Lower lobe of right lung (tissue), 2 donors: Measurements from ENCODE around the gene WIPF1. TPM values are rescaled to one million over a fixed set of nuclear protein-coding genes. Genes with fewer than 3 reads are reported as not detected.
A peak's percentile ranks its signal among the peaks of the same experiment; 100 is the strongest.

Source experiments
- ATAC-seq, 2 donors: fragments of 200-7000 bp; cut with Tn5 transposase; one replicate each; pipeline ENCODE4 v1.9.1; 2020 to 2022; ENCODE audit warnings: mild to moderate bottlenecking in 2 of 2, moderate library complexity in 2 of 2
- DNase-seq: peaks from one replicate; pipeline ENCODE4 v3.0.0-alpha.2; 2020
- H3K27ac ChIP-seq: fragments of 200-600 bp; one replicate; pipeline ENCODE4 v1.8.0; 2022
- H3K27me3 ChIP-seq: fragments of 200-600 bp; one replicate; pipeline ENCODE4 v1.8.0; 2022; ENCODE audit warnings: low read depth
- H3K36me3 ChIP-seq: fragments of 200-600 bp; one replicate; pipeline ENCODE4 v1.8.0; 2022; ENCODE audit warnings: mild to moderate bottlenecking
- H3K4me1 ChIP-seq: fragments of 200-600 bp; one replicate; pipeline ENCODE4 v1.8.0; 2022
- H3K4me3 ChIP-seq: fragments of 200-600 bp; one replicate; pipeline ENCODE4 v1.8.0; 2022; ENCODE audit warnings: mild to moderate bottlenecking
- H3K9me3 ChIP-seq: fragments of 200-600 bp; one replicate; pipeline ENCODE4 v1.8.0; 2022
- intact Hi-C: fragments of 100-400 bp; cut with DNase I; formaldehyde crosslinking; loops from one replicate; pipeline ENCODE4 v1.11.0; 2022
- total RNA-seq: library from RNA; stranded (reverse); fragmentation: NEBNext Ultra II Directional; extraction: Animal tissue kit (Norgen Biotek cat#: 25700); gene quantifications from one replicate; pipeline ENCODE4 v1.2.1, GENCODE V29; 2021
- TF ChIP-seq, protein P1 (sequence below): fragments of 200-600 bp; IDR thresholded peaks from one replicate; pipeline ENCODE4 v1.8.0; 2022; ENCODE audit warnings: antibody characterized with exemption, mild to moderate bottlenecking
- donor health status: DM: no; HTN: yes; CAD: no; lungs with severe emphysema.

WIPF1 gene
- total RNA-seq, 1 donor from 2014 or later = 84.4 TPM

DNA sequence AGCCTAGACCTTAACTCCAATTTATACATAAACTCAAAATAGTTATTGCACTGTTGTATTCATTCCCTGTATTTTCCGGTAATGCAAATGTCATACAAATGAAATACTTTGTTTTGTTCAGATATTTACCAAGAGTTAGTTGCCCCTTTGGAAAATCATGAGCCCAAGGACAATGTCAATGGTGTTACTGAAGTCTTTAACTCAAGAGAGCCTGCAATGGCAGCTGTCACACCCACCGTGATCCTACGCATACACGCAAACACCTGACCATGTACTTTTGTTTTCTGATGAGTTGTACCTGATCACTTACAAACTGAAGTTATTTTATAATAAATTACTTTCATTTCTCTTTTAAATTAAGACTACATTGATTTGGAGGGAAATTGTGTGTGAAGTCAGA, 11.7 kb upstream of the WIPF1 start:
- TF ChIP-seq, protein P1, sequence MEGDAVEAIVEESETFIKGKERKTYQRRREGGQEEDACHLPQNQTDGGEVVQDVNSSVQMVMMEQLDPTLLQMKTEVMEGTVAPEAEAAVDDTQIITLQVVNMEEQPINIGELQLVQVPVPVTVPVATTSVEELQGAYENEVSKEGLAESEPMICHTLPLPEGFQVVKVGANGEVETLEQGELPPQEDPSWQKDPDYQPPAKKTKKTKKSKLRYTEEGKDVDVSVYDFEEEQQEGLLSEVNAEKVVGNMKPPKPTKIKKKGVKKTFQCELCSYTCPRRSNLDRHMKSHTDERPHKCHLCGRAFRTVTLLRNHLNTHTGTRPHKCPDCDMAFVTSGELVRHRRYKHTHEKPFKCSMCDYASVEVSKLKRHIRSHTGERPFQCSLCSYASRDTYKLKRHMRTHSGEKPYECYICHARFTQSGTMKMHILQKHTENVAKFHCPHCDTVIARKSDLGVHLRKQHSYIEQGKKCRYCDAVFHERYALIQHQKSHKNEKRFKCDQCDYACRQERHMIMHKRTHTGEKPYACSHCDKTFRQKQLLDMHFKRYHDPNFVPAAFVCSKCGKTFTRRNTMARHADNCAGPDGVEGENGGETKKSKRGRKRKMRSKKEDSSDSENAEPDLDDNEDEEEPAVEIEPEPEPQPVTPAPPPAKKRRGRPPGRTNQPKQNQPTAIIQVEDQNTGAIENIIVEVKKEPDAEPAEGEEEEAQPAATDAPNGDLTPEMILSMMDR = no peak
- H3K4me1 ChIP-seq = peaks cover 37% of the 10 kb centered on the region
- DNase-seq = no peak
- no peaks in the 10 kb centered on the region for H3K36me3 ChIP-seq
- H3K27ac ChIP-seq = no peak overlapping the region
- intact Hi-C loops = no loop called here
- H3K9me3 ChIP-seq = no peaks in the 10 kb centered on the region
- no peak for ATAC-seq
- no peaks in the 10 kb centered on the region for H3K27me3 ChIP-seq
- H3K4me3 ChIP-seq = no peak overlapping the region

DNA sequence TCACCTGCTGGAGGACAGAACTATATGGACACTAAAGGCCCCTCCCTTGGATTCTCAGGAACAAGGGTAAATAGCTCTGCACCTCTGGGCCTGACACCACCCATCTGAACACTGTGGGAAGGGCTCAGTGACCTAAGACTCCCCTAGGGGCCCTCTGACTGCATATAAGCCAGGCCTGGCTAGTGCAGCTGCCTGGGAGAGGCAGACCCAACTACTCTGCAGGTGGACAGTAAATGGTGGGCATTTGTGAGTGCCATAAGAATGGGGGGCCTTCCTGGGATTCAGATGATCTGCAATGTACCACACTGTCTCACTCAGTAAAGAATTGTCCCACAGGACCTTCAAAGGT, 11.2 kb upstream of the WIPF1 start:
- H3K36me3 ChIP-seq = no peaks in the 10 kb centered on the region
- DNase-seq (no peak), ATAC-seq (no peak)
- H3K4me1 ChIP-seq = peaks cover 34% of the 10 kb centered on the region
- TF ChIP-seq, protein P1 = no peak
- H3K4me3 ChIP-seq = no peak overlapping the region
- intact Hi-C loops = no loop called here
- no peak overlapping the region for H3K27ac ChIP-seq
- no peaks in the 10 kb centered on the region for H3K27me3 ChIP-seq
- H3K9me3 ChIP-seq = no peaks in the 10 kb centered on the region

DNA sequence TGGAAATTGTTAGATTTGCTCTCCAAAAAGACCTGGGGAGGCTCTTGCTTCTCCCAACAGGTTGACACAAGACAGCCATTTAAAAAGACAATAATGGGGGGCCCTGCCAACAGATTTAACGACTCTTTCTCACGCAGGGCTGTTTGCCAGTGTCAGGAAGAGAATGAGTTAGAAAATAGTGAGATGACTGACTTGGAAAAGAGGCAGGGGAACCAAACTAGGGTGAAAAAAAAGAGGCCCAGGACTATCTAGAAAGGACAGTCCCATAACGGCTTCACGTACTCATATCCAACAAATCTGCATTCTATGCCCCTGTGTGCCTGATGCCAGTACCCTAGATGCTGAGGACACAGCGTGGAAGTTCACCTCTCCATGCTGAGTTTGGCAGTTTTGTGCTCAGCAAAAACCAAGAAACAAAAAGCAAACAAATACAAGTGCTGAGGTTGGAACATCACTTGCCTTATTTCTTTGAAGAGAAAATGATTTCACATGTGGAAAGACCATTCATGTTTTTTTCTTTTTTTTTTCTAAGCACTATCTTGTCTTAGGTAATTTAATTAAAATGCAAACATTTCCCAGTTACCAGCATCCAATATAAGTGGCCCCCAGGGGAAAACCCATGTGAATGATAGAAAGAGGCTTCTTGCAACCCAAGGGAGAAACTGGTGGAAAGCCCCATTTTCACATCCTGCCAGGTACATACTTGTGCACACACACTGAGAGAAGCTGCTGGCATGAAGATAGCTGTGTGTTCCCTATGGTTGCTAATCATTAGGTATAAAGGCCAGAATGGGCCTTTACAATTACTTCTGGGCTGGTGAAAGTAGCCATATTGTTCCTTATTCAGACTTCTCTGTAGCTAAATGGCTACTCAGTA, 10.6 kb upstream of the WIPF1 start:
- no peak overlapping the region for H3K4me3 ChIP-seq
- H3K9me3 ChIP-seq = no peaks in the 10 kb centered on the region
- no peaks in the 10 kb centered on the region for H3K27me3 ChIP-seq
- DNase-seq (no peak), ATAC-seq (no peak)
- peaks cover 31% of the 10 kb centered on the region for H3K4me1 ChIP-seq
- TF ChIP-seq, protein P1 = no peak
- H3K36me3 ChIP-seq = no peaks in the 10 kb centered on the region
- intact Hi-C loops = no loop called here
- H3K27ac ChIP-seq = no peak overlapping the region

DNA sequence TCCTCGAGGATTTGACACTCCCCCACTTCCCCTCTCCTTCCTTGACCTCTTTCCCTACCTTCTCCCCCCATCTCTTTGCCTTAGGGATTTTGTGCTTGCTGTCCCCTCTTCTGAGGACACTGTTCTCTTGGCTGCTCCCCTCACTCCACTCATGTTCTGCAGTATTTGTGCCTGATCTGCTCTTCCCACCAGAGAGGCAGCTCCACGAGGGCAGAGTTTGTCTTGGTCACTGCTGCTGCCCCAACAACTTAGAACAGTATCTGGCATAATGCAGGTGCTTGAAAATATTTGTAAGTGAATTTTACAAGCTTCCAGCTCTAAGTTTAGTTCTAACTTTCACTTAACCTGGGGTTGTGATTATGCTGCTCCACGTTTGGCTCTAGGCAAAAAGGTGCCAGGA, 10.0 kb upstream of the WIPF1 start:
- H3K27me3 ChIP-seq = no peaks in the 10 kb centered on the region
- peaks cover 35% of the 10 kb centered on the region for H3K4me1 ChIP-seq
- no peak overlapping the region for H3K27ac ChIP-seq
- no peak for ATAC-seq
- H3K9me3 ChIP-seq = no peaks in the 10 kb centered on the region
- no peaks in the 10 kb centered on the region for H3K36me3 ChIP-seq
- no peak for DNase-seq
- intact Hi-C loops = no loop called here
- TF ChIP-seq, protein P1 = no peak
- H3K4me3 ChIP-seq = no peak overlapping the region

DNA sequence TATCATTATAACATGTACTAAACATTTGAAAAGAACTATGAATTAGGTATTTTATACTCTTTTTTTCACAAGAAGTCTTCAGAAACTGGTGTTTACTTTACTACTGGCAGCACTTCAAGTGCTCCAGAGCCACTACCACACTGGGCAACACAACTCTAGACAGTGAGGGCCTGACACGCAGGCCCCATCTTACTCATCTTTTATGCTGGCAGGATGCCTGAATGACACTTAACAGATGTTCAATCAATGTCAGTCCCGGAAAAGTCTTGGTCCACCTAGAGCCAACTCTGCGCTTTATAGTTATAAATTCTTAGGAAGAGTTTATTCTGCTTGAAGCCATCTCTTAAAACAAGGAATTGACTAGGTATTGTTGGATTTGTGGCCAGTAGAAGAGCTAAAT, 8.7 kb upstream of the WIPF1 start:
- Histone ChIP-seq H3K4me3 (no peak overlapping the region), H3K4me1 (peaks cover 37% of the 10 kb centered on the region), H3K9me3 (no peaks in the 10 kb centered on the region), H3K36me3 (no peaks in the 10 kb centered on the region), H3K27me3 (no peaks in the 10 kb centered on the region), H3K27ac (no peak overlapping the region)
- peak in 1 of 2 donors; percentile 57 for ATAC-seq
- TF ChIP-seq, protein P1 = no peak
- intact Hi-C loops = no loop called here
- DNase-seq = no peak
